Astrocyte of the cerebellum (primary cell): ENCODE measurements around the gene RGS3.

Experiments
- DNase-seq: peaks from one replicate; pipeline ENCODE4 v3.0.0-alpha.2; 2011; ENCODE audit warnings: low read depth
- H3K4me3 ChIP-seq: 2 replicates; pipeline ENCODE4 v1.5.1; 2011; ENCODE audit warnings: mild to moderate bottlenecking, low read depth, low read length, moderate library complexity
- CTCF ChIP-seq: IDR thresholded peaks from 2 replicates; pipeline ENCODE4 v1.5.1; 2012; ENCODE audit warnings: low read length, low read depth, moderate library complexity, mild to moderate bottlenecking; ENCODE audit errors: missing control alignments
- in situ Hi-C: cut with HindIII; loops from 2 replicates; pipeline ENCODE4 v1.10.0; 2017; ENCODE audit warnings: low sequenced_read_pairs

The RGS3 gene

DNA sequence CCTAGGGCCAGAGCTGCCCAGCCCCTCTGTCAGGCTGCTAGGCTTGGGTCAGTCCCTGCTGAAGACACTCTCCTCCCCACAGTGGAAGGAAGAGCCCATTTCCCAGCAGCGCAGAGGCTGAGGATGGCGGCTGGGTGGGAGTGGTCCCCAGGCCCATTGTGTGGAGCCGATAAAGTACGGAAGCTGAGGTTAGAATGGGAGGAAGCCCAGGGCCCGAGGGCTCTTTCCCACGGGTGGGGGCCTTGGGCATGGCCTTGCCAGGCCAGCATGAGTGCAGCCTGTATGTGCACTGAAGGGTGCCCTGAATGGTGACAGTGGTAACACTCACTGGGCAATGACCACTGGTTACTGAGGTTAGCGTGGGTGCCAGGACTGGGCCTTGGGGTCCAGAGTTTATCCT is 125.9 kb downstream of the RGS3 start:
- no peak for TF ChIP-seq CTCF
- no peak overlapping the region for H3K4me3 ChIP-seq
- in situ Hi-C loops = loop anchor here (5.0 kb wide), 2 partner anchors 68 to 142 kb away; no protein-coding TSS in a partner anchor
- no peak for DNase-seq

DNA sequence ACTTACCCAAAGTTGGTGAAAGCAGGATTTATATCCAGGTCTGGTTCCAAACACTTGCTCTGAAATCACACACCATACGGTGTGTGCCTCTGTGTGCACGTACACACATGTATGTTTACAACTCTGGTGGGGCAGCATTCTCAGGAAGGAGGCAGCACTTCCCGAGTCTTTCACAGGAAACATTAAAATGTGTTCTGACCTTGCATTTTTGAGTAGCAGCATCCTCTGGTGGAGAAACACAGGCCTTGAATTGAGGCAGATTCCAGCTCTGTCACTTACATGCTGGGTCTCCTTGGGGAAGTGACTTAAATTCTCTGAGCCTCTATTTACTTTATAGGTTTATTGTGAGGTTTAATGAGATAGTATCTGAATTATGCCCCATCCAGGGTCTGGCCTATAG is 126.4 kb downstream of the RGS3 start:
- TF ChIP-seq CTCF = peak; percentile 86
- H3K4me3 ChIP-seq = no peak overlapping the region
- in situ Hi-C loops = loop anchor here (5.0 kb wide), 2 partner anchors 67 to 143 kb away; no protein-coding TSS in a partner anchor
- no peak for DNase-seq

DNA sequence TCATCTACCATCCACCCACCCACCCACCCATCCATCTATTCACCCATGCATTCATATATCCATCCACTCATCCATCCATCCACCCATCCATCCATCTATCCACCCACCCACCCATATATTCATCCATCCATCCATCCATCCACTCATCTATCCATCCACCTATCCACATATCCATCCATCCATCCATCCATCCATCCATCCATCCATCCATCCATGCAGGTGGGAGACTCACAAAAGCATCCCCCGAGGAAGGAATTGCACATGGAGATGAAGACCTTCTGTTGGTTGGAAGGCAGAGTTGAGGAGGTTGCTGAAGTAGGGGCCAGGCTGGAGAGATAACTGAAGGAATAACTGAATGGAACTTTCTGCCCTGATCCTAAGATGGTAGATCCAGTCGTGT is 126.9 kb downstream of the RGS3 start:
- no peak for DNase-seq
- TF ChIP-seq CTCF = no peak
- in situ Hi-C loops = no loop called here
- H3K4me3 ChIP-seq = no peak overlapping the region

- TF ChIP-seq CTCF = peak; percentile 91
- peak; percentile 56 for DNase-seq
- no peak overlapping the region for H3K4me3 ChIP-seq
Observed at GRCh38 chr9:113590991-113591898, 127.7 kb downstream of the RGS3 start.

DNA sequence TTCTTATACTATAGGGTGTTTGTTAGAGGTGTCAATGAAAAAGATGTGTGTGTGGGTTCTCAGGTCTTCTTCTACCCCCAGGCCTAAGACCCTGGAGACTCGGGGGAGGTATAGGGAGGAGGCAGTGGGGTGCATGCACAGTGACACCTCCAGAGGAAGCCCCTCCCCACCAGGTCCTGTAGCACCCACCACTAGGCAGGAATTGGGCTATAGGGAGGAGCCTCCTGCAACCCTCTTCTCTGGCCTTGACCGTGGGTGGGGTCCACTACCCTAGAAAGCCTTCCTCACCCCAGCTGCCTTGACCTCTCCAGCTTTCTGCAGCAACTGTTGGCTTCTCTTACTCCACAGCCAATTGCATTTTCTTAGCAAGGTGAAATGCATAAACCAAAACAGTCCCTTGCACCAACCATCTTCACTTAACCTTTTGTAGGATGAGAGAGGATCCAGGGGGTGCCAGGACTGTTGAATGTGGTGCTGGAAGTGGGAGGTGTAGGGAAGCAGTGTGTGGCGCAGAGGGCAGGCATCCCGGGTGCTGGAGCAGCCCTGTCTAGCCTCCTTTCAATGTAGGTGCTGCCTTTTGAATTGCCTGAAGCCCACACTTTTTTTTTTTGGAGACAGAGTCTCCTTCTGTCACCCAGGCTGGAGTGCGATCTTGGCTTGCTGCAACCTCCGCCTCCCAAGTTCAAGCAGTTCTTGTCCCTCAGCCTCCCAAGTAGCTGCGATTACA is 128.5 kb downstream of the RGS3 start:
- in situ Hi-C loops = no loop called here
- DNase-seq = no peak
- H3K4me3 ChIP-seq = no peak overlapping the region
- TF ChIP-seq CTCF = no peak

More at GRCh38 chr9:113590991-113591898, 127.7 kb downstream of the RGS3 start:
- in situ Hi-C loops = no loop called here

GRCh38 chr9:113592876-113593575 is 129.5 kb downstream of the RGS3 start:
- in situ Hi-C loops = no loop called here
- no peak for TF ChIP-seq CTCF
- DNase-seq = no peak
- H3K4me3 ChIP-seq = no peak overlapping the region
